ENCODE results near the gene ORAI3.

The ORAI3 gene

DNA sequence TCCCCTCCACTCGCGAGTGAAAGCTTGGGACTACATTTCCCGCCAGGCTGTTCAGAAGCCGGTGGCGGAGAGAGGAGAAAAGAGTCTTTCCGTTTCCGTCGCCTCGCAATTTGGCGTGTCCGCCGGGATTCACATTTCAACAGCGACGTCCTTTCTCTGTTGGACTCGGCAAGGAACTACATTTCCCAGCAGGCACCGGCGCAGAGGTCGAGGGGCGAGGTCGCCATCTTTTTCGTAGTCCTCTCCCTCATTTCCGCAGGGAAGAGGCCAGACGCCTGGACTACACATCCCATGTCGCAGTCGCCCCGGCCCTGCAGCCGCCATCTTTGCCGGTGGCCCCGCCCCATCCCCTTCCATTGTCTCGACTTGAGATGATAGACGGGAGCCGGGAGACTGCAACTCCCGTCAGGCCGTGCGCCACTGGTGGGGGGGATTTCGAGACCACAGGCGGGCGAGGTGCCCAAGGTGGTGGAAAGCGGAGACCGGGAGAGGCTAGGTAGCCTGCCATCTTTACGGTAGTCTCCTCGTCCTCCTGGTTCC, 26.4 kb upstream of the ORAI3 start (continued):
- TF ChIP-seq, protein P1, sequence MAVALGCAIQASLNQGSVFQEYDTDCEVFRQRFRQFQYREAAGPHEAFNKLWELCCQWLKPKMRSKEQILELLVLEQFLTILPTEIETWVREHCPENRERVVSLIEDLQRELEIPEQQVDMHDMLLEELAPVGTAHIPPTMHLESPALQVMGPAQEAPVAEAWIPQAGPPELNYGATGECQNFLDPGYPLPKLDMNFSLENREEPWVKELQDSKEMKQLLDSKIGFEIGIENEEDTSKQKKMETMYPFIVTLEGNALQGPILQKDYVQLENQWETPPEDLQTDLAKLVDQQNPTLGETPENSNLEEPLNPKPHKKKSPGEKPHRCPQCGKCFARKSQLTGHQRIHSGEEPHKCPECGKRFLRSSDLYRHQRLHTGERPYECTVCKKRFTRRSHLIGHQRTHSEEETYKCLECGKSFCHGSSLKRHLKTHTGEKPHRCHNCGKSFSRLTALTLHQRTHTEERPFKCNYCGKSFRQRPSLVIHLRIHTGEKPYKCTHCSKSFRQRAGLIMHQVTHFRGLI (tag by site-specific recombination; IDR thresholded peaks at IDR 0.05) = no peak
- no peak; the same call in 1 of the 2 replicates for TF ChIP-seq ZFP69B (tag by site-specific recombination; IDR thresholded peaks at IDR 0.05)
- TF ChIP-seq ZNF311 (tag by site-specific recombination; IDR thresholded peaks at IDR 0.05; ENCODE audit: borderline replicate concordance) = no peak
- no peak for TF ChIP-seq ZNF426 (tag by site-specific recombination; IDR thresholded peaks at IDR 0.05)
- TF ChIP-seq, protein P2, sequence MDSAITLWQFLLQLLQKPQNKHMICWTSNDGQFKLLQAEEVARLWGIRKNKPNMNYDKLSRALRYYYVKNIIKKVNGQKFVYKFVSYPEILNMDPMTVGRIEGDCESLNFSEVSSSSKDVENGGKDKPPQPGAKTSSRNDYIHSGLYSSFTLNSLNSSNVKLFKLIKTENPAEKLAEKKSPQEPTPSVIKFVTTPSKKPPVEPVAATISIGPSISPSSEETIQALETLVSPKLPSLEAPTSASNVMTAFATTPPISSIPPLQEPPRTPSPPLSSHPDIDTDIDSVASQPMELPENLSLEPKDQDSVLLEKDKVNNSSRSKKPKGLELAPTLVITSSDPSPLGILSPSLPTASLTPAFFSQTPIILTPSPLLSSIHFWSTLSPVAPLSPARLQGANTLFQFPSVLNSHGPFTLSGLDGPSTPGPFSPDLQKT (IDR thresholded peaks at IDR 0.05; ENCODE audit: borderline replicate concordance, low read depth, low read length) = no peak
- TF ChIP-seq ZEB2 (tag by site-specific recombination; IDR thresholded peaks at IDR 0.05) = peak; percentile 48
- TF ChIP-seq ZNF138 (tag by site-specific recombination; IDR thresholded peaks at IDR 0.05; ENCODE audit: borderline replicate concordance) = no peak
- TF ChIP-seq SCRT1 (tag by site-specific recombination; IDR thresholded peaks at IDR 0.05; ENCODE audit: borderline replicate concordance) = no peak
- peak; percentile 97 for TF ChIP-seq ZNF76 (tag by site-specific recombination; IDR thresholded peaks at IDR 0.05; ENCODE audit: borderline replicate concordance, low read depth)
- no peak; the same call in 1 of the 2 replicates for TF ChIP-seq ZNF558 (tag by site-specific recombination; IDR thresholded peaks at IDR 0.05)
- no peak; the same call in 1 of the 2 replicates for TF ChIP-seq ZNF623 (tag by site-specific recombination; IDR thresholded peaks at IDR 0.05)
- TF ChIP-seq ZNF248 (tag by site-specific recombination; IDR thresholded peaks at IDR 0.05) = no peak
- TF ChIP-seq ZNF510 (tag by site-specific recombination; IDR thresholded peaks at IDR 0.05; ENCODE audit: insufficient replicate concordance) = no peak
- no peak for TF ChIP-seq ZNF610 (tag by site-specific recombination; IDR thresholded peaks at IDR 0.05; ENCODE audit: borderline replicate concordance)
- TF ChIP-seq ZNF555 (tag by site-specific recombination; conservative IDR thresholded peaks at IDR 0.05) = no peak
- TF ChIP-seq SCRT2 (tag by site-specific recombination; IDR thresholded peaks at IDR 0.05) = no peak
- no peak for TF ChIP-seq ZNF488 (tag by site-specific recombination; IDR thresholded peaks at IDR 0.05)
- TF ChIP-seq, protein P3, sequence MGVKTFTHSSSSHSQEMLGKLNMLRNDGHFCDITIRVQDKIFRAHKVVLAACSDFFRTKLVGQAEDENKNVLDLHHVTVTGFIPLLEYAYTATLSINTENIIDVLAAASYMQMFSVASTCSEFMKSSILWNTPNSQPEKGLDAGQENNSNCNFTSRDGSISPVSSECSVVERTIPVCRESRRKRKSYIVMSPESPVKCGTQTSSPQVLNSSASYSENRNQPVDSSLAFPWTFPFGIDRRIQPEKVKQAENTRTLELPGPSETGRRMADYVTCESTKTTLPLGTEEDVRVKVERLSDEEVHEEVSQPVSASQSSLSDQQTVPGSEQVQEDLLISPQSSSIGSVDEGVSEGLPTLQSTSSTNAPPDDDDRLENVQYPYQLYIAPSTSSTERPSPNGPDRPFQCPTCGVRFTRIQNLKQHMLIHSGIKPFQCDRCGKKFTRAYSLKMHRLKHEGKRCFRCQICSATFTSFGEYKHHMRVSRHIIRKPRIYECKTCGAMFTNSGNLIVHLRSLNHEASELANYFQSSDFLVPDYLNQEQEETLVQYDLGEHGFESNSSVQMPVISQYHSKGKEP (tag by site-specific recombination; IDR thresholded peaks at IDR 0.05) = peak; percentile 43; the same call in 1 of the 2 replicates
- TF ChIP-seq SP2 (tag by site-specific recombination; IDR thresholded peaks at IDR 0.05) = peak; percentile 82
- no peak for TF ChIP-seq ZNF391 (tag by site-specific recombination; IDR thresholded peaks at IDR 0.05; ENCODE audit: borderline replicate concordance, low read depth)
- TF ChIP-seq ZNF664 (tag by site-specific recombination; IDR thresholded peaks at IDR 0.05) = no peak
- TF ChIP-seq ZNF518A (tag by site-specific recombination; conservative IDR thresholded peaks at IDR 0.05; ENCODE audit: low read depth) = peak; percentile 73
- no peak for TF ChIP-seq HOXA7 (CRISPR knock-in tag; IDR thresholded peaks at IDR 0.05; ENCODE audit: borderline replicate concordance)
- TF ChIP-seq ZNF112 (tag by site-specific recombination; IDR thresholded peaks at IDR 0.05) = no peak
- TF ChIP-seq KLF7 (tag by site-specific recombination; IDR thresholded peaks at IDR 0.05; ENCODE audit: borderline replicate concordance) = peak; percentile 77; the same call in 1 of the 2 replicates
- TF ChIP-seq ZNF600 (tag by site-specific recombination; IDR thresholded peaks at IDR 0.05) = no peak
- no peak for TF ChIP-seq FEZF1 (tag by site-specific recombination; IDR thresholded peaks at IDR 0.05)
- no peak for TF ChIP-seq ZNF280C (tag by site-specific recombination; IDR thresholded peaks at IDR 0.05)
